GM19397 (cell line): ENCODE measurements around the gene HOXC6.

Experiments
- ATAC-seq: cut with Tn5 transposase; IDR thresholded peaks from one replicate; pipeline ENCODE4 v1.9.1; 2021; ENCODE audit warnings: mild to moderate bottlenecking, moderate library complexity; ENCODE audit not compliant: unreplicated experiment

HOXC6 gene

DNA sequence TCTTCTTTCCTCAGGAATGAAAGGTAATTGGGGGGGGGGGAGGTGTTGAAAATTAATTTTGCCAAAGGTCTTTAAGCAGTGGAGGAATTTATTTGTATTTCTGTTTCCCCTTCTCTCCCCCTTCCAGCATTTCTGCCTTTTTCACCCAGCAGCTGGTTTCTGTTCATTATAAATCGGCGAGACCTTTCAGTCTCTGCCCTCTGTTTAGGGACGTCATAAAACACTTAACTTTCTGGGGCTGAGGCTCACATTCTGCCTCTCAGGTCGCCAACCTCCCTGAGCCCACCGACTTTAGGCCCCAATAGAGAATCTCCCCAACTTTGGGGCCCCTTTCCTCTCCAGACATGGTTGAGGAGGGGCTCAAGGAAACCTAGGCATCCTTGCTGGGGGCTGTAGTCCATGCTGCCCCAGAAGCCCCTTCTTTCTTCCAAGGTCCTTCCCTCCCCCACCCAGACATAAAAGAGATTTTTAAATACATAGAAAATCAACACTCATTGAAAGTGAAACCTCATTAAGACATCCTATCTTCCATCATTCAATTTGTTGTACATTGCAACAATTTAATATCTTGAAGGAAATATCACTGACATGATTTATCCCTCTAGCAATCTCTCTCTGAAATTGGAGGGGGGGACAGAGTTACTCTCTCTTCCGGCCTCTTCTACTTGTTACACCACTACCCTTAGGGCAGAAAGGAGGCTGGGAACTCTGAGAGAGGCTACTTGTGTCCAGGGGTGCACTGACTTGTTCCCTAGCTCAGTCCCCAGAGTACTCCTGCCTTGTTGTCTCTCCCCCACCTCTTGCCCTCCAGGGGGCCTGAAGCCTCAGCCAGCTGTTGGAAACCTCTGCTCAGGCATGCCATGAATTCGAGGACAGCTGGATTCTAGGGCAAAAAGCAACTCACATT is 2.5 kb upstream of the HOXC6 start:
- ATAC-seq = no peak

DNA sequence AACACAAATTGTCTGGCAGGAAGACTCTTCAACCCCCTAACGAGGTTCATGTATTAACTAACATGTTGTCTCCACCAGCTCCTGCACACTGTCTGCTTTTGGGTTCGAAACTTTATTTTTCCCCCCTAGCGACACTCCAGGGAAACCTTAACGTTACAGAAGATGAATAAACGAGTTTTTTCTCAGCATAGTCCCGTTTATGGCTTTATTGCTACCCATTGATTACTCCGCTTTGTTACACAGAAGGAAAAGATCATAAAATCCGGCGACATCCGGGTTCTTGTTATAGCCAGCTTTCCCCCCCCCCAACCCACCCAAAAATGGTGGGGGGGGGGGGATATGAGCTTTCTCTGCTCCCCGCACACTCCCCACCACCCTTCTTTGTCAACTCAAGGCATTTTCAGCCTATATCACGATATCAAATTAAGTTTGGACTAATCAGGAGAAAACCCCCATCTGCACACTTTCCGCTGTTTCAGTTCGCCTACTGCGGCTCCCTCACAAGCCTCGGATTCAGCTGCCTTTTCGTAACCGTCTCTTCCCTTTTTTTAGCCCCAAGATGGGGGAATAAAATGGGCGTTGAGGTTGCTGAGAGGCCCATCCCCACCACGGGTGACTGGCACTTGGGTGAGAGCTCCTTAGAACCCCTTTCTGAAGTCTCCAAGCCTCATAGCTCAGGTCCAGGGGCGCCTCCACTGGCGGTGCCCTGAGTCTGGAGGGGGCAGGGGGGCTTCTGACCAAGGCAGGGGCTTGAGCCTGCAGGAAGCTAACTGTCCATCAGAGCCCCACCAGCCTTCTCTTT is 1.4 kb upstream of the HOXC6 start:
- no peak for ATAC-seq

DNA sequence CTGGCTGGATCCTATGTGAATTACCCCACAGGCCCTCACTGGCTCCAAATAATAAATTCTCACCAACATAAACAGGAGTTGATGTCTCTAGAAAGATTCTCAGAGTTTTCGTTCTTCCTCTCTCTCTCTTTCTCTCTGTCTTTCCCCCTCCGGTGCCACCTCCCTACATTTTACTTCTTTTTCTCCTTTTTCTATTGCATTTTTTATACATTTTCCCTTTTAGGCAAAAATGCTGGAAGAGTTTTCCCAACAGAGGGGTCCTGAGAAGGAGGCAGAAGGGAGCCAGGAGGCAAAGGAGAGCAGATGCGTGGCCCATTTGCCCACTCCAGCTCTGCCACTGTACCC is 826 bp upstream of the HOXC6 start:
- no peak for ATAC-seq

DNA sequence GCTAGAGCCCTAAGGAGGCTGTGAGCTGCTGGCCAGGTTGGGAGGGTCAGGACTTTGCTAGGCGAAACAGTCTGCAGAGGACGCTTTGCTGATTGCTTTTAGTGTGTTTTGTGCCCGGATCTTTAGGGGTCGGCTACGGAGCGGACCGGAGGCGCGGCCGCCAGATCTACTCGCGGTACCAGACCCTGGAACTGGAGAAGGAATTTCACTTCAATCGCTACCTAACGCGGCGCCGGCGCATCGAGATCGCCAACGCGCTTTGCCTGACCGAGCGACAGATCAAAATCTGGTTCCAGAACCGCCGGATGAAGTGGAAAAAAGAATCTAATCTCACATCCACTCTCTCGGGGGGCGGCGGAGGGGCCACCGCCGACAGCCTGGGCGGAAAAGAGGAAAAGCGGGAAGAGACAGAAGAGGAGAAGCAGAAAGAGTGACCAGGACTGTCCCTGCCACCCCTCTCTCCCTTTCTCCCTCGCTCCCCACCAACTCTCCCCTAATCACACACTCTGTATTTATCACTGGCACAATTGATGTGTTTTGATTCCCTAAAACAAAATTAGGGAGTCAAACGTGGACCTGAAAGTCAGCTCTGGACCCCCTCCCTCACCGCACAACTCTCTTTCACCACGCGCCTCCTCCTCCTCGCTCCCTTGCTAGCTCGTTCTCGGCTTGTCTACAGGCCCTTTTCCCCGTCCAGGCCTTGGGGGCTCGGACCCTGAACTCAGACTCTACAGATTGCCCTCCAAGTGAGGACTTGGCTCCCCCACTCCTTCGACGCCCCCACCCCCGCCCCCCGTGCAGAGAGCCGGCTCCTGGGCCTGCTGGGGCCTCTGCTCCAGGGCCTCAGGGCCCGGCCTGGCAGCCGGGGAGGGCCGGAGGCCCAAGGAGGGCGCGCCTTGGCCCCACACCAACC is 1.5 kb downstream of the HOXC6 start:
- ATAC-seq = no peak

DNA sequence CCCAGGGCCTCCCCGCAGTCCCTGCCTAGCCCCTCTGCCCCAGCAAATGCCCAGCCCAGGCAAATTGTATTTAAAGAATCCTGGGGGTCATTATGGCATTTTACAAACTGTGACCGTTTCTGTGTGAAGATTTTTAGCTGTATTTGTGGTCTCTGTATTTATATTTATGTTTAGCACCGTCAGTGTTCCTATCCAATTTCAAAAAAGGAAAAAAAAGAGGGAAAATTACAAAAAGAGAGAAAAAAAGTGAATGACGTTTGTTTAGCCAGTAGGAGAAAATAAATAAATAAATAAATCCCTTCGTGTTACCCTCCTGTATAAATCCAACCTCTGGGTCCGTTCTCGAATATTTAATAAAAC is 2.2 kb downstream of the HOXC6 start:
- ATAC-seq = no peak

DNA sequence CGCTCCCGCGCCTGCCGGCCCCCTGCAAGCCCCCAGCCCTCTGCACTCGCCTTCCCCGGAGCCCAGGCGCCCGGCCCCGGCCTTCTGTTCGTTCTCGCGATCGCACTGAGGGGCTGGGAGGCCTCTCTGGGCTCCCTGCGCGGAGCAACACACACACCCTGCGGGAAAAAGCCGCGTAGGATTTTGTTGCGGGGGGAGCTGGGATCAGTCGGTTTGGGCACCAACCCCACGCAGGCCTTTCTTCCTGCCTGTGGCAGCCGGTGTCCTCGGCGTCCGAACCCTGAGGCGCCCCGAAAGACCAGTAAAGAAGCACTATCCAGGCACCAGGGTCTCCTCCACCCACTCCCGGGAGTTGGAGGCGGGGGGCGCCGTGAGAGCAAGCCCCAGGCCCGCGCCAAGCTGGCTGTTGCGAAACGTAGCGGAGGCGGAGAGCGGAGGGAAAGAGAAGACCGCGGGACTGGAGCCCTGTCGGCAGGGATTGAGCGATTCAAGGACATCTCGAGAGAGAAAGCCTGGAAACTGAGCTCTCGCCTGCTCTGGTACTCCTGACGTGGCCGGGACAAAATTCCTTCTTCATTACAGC is 2.7 kb downstream of the HOXC6 start:
- ATAC-seq = no peak

DNA sequence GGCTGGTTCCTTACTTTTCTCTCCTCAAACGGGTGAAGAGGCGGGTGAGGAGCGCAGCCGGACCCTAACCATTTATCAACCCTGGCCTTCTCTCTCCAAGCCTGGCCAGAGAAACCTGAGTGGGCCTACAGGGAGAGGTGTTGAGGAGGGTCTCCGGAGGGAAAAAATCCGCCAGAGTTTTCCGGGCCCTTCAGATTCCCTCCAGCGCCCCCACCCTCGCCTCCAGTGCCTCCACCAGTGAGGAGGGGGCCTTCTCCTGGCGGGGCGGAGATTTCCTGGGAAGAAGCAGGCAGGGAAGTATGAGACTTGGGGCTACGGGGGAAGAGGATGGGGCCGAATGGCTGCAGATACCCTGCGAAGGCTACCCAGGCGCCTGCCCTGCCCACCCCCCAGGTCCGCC is 3.2 kb downstream of the HOXC6 start:
- ATAC-seq = no peak

DNA sequence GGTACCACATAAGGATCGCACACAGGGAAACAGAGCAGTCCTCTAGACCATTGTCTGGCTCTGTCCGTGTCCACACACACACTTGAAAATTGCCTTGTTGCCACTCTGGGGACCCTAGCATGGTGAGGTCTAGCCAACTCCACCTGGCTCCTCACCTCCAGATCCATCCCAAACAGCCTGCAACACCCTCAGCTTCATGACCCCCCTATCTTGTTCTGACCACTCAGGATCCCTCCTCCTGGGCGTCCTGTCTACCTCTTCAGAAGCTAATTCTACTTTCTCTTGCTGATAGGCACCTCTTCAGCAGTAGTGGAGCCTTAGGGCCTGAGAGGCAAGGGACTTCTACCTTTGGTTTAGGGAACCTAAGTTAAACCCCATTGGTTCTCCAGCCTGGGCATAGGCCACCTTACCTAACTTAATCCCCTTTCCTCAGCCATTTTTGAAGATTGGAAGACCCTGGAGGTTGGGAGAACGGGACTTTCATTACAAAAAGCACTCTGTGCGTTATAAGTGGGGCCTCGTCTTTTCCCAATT is 3.9 kb downstream of the HOXC6 start:
- no peak for ATAC-seq

DNA sequence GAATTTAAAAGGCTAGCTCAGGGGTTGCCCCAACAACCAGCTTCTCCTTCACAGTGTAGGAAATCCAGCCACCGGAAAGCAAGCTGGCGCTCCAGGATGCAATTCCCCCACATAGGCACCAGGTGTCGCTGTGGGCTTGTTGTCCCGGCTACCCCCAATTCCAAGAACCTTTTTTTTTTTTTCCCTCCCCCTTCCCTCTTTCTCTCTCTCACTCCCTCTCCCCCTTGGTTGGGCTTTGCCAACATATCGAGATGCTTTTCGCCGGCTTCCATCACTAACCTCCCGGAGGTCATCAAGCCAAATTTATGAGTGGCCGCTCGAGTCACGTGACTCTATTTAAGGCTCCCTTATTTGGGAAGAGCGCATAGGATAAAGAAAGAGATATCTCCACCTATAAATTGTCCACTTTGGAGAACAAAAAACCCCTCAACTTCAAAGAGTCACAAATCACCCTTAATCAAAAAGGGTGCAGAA is 4.4 kb downstream of the HOXC6 start, which contains the start of gene HOXC5:
Gene HOXC5 (plus strand): TSS at position 424 of the 474 bp plus-strand sequence. CDS start 73 bp downstream, outside the sequence.
- ATAC-seq = no peak

DNA sequence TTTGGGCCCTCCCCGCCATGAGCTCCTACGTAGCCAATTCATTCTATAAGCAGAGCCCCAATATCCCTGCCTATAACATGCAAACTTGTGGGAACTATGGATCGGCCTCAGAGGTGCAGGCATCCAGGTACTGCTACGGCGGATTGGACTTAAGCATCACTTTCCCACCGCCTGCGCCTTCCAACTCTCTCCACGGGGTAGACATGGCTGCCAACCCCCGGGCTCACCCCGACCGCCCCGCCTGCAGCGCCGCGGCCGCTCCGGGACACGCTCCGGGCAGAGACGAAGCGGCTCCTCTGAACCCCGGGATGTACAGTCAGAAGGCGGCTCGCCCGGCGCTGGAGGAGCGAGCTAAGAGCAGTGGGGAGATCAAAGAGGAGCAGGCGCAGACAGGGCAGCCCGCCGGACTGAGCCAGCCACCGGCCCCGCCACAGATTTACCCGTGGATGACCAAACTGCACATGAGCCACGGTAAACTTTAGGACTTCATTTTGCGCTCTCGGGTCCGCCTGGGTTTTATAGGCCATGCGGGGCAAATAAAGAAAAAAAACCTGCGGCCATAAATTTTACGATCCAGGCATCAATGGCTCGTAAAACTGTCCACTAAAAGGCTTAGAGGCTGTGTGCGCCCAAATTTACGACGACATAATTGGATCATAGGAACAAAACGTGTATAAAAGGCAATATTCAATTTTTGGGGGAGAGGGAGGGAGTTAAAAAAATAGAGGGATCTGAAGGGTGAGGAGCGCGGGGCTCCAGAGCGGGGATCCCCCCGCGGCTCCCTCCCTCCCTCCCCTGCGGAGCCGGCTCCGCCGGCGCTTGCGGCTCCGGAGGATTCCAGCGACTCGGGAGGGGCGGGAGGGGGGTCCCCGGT is 5.1 kb downstream of the HOXC6 start:
- no peak for ATAC-seq

DNA sequence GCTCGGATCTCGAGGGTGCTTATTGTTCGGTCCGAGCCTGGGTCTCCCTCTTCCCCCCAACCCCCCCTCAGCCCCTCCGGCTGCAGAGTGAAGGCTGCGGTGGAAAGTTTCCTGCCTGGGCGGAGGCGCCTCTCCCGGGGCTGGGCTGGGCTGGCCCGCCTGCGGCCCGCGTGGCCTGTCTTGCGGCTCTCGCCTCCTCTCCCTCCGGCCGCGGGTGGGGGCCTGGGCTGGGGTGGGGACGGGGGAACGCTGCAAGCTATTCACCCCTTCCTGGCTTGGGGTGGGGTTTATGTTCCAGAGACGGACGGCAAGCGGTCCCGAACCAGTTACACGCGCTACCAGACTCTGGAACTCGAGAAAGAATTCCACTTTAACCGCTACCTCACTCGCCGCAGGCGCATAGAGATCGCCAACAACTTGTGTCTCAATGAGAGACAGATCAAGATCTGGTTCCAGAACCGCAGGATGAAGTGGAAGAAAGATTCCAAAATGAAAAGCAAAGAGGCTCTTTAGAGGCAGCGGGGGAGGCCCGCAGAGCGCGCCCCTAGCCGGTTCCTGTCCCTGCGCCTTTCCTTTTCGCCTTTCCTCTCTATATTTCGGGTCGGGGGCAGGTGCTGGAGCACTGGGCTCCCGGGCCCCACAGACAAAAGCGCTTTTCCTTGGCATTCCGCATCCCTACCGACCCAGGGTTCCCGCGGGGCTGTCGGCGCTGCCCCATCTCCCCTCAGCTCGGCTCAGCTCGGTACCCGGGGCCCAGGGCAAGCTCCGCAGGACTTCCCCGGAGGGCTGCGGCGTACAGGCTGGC is 5.9 kb downstream of the HOXC6 start:
- no peak for ATAC-seq

DNA sequence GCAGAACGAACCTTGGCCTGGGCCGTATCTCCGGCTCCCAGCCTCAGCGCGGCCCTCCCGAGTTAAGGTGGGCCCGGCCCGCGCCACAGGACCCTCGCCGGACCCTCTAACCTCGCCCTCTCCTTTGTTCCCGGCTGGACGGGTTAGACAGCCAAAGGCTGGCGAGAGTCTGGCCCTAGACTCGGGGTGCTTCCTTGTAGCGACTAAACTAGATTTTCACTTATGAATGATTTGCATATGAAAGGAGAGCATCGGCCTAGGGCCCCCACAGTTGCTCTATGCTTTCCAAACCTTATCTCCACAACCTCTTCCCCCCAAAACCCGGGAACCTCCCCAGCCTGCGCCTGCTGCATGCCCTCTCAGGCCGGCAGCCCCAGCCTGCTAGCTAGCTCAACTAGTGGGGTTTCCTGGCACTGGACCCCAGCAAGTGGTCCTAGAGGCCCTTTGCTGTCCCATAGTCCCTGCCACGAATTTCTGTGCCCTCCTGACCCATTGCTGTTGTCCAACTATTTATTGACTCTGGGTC is 6.6 kb downstream of the HOXC6 start:
- no peak for ATAC-seq

DNA sequence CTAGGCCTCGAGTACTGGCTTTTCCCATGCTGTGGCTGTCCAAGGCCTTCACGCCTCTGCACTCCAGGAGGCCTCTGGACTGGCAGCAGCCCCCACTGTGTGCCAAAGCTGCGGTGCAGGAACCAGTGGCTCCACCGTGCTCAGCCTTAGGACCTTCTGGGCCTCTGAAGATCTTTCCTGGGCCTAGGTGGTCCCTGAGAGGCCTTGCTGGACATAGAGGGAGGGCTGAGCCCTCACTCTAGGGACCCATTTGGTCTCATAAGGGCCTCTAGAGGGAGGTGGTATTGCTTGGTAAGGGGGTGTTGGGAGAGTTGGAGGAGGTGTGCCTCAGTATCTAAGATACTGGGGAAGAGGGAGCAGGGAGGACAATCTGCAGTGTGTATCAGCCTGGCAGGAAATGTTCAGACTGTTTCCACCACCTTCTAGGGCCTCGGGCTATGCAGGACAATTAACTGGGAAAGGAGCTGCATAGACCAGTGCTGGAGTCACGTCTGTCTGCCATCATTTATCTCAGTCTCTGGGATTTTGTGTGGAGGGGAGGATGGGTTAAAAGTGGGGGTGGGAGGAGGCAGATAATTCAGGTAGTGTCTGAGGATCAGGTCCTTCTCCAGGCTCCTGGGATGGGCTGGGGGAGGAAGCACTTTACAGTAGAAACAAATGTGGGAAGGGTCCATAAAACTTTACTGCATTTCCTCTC is 7.5 kb downstream of the HOXC6 start:
- no peak for ATAC-seq

DNA sequence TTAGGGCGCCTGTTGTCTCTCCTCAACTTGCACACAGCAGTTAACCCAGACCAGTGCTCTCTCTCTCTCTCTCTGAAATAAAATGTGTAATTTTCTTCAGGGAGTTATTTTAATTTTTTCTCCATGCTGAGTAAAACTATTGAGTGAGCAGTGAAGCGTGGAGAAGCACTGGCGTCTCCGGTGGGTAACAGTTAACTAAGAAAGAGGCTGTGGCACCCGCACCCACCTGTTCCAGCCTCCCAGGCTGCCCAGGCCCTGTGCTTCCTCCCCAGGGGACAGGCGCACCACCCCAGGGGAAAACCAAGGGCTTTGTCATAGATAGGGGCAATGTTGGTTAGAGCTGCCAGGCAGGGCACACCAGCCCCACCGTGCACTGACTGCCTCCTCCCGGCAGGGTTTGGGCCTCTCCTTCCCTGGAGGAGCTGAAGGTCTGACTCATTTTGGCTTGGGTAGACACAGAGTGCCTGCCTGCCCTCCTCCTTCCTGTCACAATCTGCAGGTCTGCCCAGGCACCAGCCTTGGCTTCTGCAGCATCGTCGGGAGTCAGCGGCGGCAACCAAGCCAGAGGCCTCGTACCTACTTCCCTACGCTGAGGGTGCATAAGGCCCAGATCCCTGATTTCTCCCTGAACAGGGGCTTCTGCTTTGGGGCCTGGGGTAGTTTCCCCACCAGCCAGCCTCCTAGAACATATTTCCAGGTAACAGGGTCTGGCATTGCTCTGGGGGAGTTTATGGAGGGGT is 8.6 kb downstream of the HOXC6 start:
- no peak for ATAC-seq

DNA sequence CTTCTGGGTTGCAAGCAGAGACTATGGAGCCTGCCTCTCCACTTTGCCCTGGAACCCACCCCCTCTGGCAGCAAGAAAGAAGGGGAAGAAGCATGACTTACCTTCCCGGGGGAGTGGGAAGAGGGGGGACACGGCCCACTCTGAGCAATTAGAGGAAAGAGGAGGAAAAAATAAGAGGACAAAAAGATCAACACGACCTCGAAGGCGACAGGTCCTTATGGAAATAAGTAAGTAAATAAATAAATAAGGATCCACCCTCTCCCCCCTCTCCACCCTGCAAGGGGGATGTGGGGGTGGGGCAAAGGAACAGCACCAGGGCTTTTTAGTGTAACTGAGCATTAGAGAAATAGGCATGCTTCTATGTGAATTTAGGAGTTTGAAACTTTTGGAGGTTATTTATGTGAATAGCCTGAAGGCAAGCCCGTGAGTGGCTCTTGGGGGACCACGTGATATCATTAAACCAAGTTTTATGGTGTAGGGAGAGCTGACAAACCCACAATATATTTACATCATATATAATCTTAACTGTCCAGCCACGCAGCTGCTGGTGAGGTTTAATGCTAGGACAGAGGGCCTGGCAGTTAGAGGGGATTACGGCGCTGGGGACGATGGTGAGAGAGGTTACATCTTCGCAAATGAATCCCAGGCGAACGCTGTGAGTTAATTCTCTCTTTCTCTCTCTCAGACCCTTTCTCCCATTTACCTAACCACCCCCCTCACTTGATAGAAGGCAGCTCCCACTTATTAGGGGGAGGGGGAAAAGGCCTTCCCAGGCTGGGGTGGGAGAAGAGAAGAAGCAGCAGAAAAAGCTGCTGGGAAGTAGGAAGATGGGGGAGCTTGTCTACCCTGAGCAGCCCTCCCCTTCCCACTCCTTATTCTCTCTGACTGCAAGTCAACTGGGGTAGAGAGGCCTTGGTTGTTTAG is 9.4 kb downstream of the HOXC6 start:
- no peak for ATAC-seq

DNA sequence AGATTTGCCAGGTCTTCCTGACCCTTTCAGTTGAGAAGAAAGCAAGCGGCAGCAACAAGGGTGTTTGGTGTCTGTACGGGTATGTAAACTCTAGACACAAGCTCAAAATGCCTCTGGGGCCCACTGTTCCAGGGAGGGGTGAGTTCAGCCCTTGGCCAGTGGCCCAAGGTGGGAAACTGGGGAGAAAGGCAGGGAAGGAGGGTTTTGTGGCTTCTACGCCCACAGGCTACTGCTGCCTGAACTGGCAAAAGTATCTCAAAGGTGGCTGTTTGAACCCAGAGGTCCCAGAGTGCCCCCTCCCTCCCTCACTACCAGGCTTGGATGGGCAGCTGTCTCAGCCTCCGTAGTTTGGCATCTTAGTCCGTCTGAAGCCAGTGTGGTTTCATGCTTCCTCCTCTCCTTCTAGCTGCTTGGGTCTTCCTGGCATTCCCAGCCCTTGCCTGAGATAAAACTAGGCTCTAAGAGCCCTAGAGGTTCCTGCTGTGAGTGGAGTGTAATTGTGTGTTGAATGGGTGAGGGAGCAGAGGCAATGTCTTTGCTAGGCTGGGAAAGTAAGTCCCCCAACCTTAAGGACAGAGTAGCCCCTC is 10.1 kb downstream of the HOXC6 start:
- no peak for ATAC-seq
